Trophoblast cell (in vitro differentiated cells and primary cell): ENCODE data around the gene BPIFA1. TPM values are rescaled to one million over a fixed set of nuclear protein-coding genes. Genes with fewer than 3 reads are reported as not detected.

Experiments
- DNase-seq, 2 donors: peaks; one replicate each; pipeline ENCODE4 v3.0.0-alpha.2; 2016
- H2AFZ ChIP-seq: 2 replicates; pipeline ENCODE4 v1.6.1; 2013; ENCODE audit warnings: low read length, moderate library complexity, mild to moderate bottlenecking; ENCODE audit not compliant: insufficient read depth, poor library complexity
- H2AK5ac ChIP-seq: 2 replicates; pipeline ENCODE4 v1.6.1; 2013; ENCODE audit warnings: mild to moderate bottlenecking, low read length
- H2BK120ac ChIP-seq: 2 replicates; pipeline ENCODE4 v1.6.1; 2013; ENCODE audit warnings: low read length, mild to moderate bottlenecking, moderate library complexity; ENCODE audit not compliant: insufficient read depth, poor library complexity
- H2BK12ac ChIP-seq: 2 replicates; pipeline ENCODE4 v1.6.1; 2013; ENCODE audit warnings: mild to moderate bottlenecking, low read length, moderate library complexity
- H2BK5ac ChIP-seq: 2 replicates; pipeline ENCODE4 v1.6.1; 2013; ENCODE audit warnings: low read length, low read depth, moderate library complexity, mild to moderate bottlenecking; ENCODE audit not compliant: poor library complexity
- H3K14ac ChIP-seq: 2 replicates; pipeline ENCODE4 v1.6.1; 2013; ENCODE audit warnings: mild to moderate bottlenecking, low read length
- H3K18ac ChIP-seq: 2 replicates; pipeline ENCODE4 v1.6.1; 2013; ENCODE audit warnings: mild to moderate bottlenecking, low read length
- H3K23ac ChIP-seq: 2 replicates; pipeline ENCODE4 v1.6.1; 2013; ENCODE audit warnings: low read length
- H3K27ac ChIP-seq: 2 replicates; pipeline ENCODE4 v1.5.1; 2013; ENCODE audit warnings: low read depth, mild to moderate bottlenecking, inconsistent platforms, low read length, moderate library complexity
- H3K27me3 ChIP-seq: 2 replicates; pipeline ENCODE4 v1.6.1; 2013; ENCODE audit warnings: inconsistent platforms, mild to moderate bottlenecking, low read length, moderate library complexity; ENCODE audit not compliant: insufficient read depth
- H3K36me3 ChIP-seq, 2 experiments: 1 replicate in 1 of 2; 2 replicates in 1 of 2; pipeline ENCODE4 v1.6.1; 2013; ENCODE audit warnings: low read length in 2 of 2, mild to moderate bottlenecking in 2 of 2, moderate library complexity in 1 of 2; ENCODE audit not compliant: insufficient read depth in 2 of 2, control insufficient read depth in 1 of 2
- H3K4ac ChIP-seq: 2 replicates; pipeline ENCODE4 v1.6.1; 2013; ENCODE audit warnings: low read depth, mild to moderate bottlenecking, low read length, moderate library complexity
- H3K4me1 ChIP-seq, 2 experiments: 1 replicate in 1 of 2; 2 replicates in 1 of 2; pipeline ENCODE4 v1.6.1; 2013; ENCODE audit warnings: low read length in 2 of 2, mild to moderate bottlenecking in 2 of 2, moderate library complexity in 1 of 2; ENCODE audit not compliant: insufficient read depth in 2 of 2, control insufficient read depth in 1 of 2
- H3K4me2 ChIP-seq: 2 replicates; pipeline ENCODE4 v1.6.1; 2013; ENCODE audit warnings: inconsistent platforms, mild to moderate bottlenecking, low read length, moderate library complexity
- H3K4me3 ChIP-seq: 2 replicates; pipeline ENCODE4 v1.5.1; 2013; ENCODE audit warnings: mild to moderate bottlenecking, low read depth, low read length, inconsistent platforms
- H3K79me1 ChIP-seq: one replicate; pipeline ENCODE4 v1.6.1; 2013; ENCODE audit warnings: low read length
- H3K79me2 ChIP-seq: 2 replicates; pipeline ENCODE4 v1.6.1; 2013; ENCODE audit warnings: low read length, mild to moderate bottlenecking; ENCODE audit not compliant: control insufficient read depth, insufficient read depth, poor library complexity
- H3K9ac ChIP-seq: 2 replicates; pipeline ENCODE4 v1.6.1; 2013; ENCODE audit warnings: mild to moderate bottlenecking, low read length
- H3K9me3 ChIP-seq: 2 replicates; pipeline ENCODE4 v1.6.1; 2013; ENCODE audit warnings: low read depth, mild to moderate bottlenecking, control low read depth, inconsistent platforms, low read length; ENCODE audit not compliant: insufficient read depth
- H4K12ac ChIP-seq: 2 replicates; pipeline ENCODE4 v1.6.1; 2013; ENCODE audit warnings: low read depth, mild to moderate bottlenecking, low read length, moderate library complexity
- H4K8ac ChIP-seq: 2 replicates; pipeline ENCODE4 v1.6.1; 2013; ENCODE audit warnings: low read depth, mild to moderate bottlenecking, low read length, moderate library complexity
- H4K91ac ChIP-seq: one replicate; pipeline ENCODE4 v1.6.1; 2013; ENCODE audit warnings: low read depth, mild to moderate bottlenecking, low read length, moderate library complexity
- WGBS: extraction: QIAGEN DNeasy Blood & Tissue Kit; methylation state at CpG from one replicate; pipeline ENCODE4 v1.1.7; 2013; ENCODE audit warnings: missing lambda C conversion rate; ENCODE audit not compliant: insufficient read length, insufficient coverage; ENCODE audit errors: extremely low coverage; 5-methylcytosine and 5-hydroxymethylcytosine counted together
- polyA plus RNA-seq: library from polyadenylated mRNA; stranded (reverse); fragments of 200-250 nt; gene quantifications from 2 replicates; pipeline ENCODE4 v1.2.3, GENCODE V29; 2013

The BPIFA1 gene
- not detected in 2 replicates for polyA plus RNA-seq

DNA sequence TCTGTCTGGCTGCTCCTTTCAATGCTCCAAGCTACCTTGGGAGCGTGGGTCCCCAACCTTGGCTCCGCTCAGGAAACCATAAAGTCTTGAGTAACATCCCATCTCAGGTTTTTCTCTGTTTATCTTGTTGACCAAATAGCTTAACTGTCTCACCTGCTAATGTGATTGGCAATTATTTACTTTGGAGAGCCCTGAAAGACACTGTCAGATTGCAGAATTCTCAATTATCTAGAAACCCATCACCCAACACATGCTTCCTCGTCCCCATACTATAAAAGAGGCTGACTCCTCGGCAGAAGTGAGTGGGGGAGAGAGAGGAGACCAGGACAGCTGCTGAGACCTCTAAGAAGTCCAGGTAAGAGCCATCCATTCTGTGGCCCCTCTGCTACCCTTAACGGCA, at the start of gene BPIFA1:
BPIFA1 (plus strand) TSS at position 301 of the 400 bp plus-strand sequence. CDS start 1,716 bp downstream, outside the sequence.
- H4K12ac ChIP-seq, result no peak within 1 kb of the TSS
- no peak within 1 kb of the TSS for H3K4ac ChIP-seq
- H3K27ac ChIP-seq, result no peak within 1 kb of the TSS
- H2BK120ac ChIP-seq, result no peak within 1 kb of the TSS
- H2AK5ac ChIP-seq, result no peak within 1 kb of the TSS
- no peak within 1 kb of the TSS for H3K4me2 ChIP-seq
- H2AFZ ChIP-seq, result no peak within 1 kb of the TSS
- no peak within 1 kb of the TSS for H3K9ac ChIP-seq
- H3K36me3 ChIP-seq, result no peaks in the 10 kb centered on the region
- H3K4me3 ChIP-seq, result no peak within 1 kb of the TSS
- H3K9me3 ChIP-seq, result no peaks in the 10 kb centered on the region
- no peak within 1 kb of the TSS for H4K91ac ChIP-seq
- H3K23ac ChIP-seq, result no peak within 1 kb of the TSS
- no peak within 1 kb of the TSS for H2BK5ac ChIP-seq
- H2BK12ac ChIP-seq, result no peak within 1 kb of the TSS
- H3K4me1 ChIP-seq, result no peaks in the 10 kb centered on the region
- no peak within 1 kb of the TSS for H3K14ac ChIP-seq
- no peak within 1 kb of the TSS for H3K18ac ChIP-seq
- no peak within 1 kb of the TSS for H4K8ac ChIP-seq
- no peaks in the 10 kb centered on the region for H3K79me2 ChIP-seq
- no peaks in the 10 kb centered on the region for H3K79me1 ChIP-seq
- no CpG with 5 or more reads among the region's 5 CpGs for WGBS
- DNase-seq, result no peak
- no peaks in the 10 kb centered on the region for H3K27me3 ChIP-seq

DNA sequence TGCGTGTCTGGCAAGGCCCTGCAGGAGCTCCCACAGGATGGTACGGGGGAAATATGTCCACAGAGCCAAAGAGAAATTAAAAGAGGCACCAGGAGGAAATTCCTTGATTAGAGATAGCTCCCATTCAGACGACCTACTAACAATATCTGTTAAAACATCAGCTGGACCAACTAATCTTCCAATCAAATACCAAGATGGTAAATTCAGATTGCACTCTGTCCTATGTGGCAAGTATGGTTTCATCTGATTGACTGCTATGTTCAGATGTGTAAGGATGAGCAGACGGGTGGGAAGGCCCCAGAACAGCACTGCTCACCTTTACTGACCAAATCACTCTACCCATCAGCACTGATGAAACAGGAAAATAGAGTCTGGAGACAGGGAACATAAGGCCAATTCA, 48.3 kb upstream of the BPIFA1 start:
- H4K12ac ChIP-seq, result no peak overlapping the region
- no peak overlapping the region for H3K18ac ChIP-seq
- no peaks in the 10 kb centered on the region for H3K27me3 ChIP-seq
- no peak overlapping the region for H3K4ac ChIP-seq
- no peak overlapping the region for H4K8ac ChIP-seq
- no peaks in the 10 kb centered on the region for H3K79me1 ChIP-seq
- no CpG with 5 or more reads among the region's 4 CpGs for WGBS
- no peak overlapping the region for H3K4me2 ChIP-seq
- no peak overlapping the region for H3K9ac ChIP-seq
- no peak overlapping the region for H2AK5ac ChIP-seq
- H3K79me2 ChIP-seq, result no peaks in the 10 kb centered on the region
- H3K9me3 ChIP-seq, result no peaks in the 10 kb centered on the region
- H3K4me1 ChIP-seq, result no peaks in the 10 kb centered on the region
- no peak overlapping the region for H4K91ac ChIP-seq
- no peak overlapping the region for H3K14ac ChIP-seq
- no peak overlapping the region for H2BK5ac ChIP-seq
- no peak overlapping the region for H2BK120ac ChIP-seq
- no peak overlapping the region for H2AFZ ChIP-seq
- no peak overlapping the region for H2BK12ac ChIP-seq
- no peak overlapping the region for H3K27ac ChIP-seq
- no peak overlapping the region for H3K23ac ChIP-seq
- no peaks in the 10 kb centered on the region for H3K36me3 ChIP-seq
- H3K4me3 ChIP-seq, result no peak overlapping the region
- DNase-seq, result peak; percentile 73 to 88

DNA sequence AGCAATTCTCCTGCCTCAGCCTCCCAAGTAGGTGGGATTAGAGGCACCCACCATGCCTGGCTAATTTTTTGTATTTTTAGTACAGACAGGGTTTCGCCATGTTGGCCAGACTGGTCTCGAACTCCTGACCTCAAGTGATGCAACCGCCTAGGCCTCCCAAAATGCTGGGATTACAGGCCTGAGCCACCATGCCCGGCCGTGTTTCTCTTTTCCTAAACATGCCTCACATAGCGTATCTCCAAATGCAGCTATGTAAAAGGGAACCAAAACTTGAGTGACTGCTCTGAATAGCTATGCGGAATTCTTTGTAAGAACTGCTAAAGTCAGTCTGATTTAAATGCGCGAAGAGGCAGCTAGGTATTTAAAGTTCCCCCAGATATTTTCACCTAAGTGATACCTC, 47.4 kb upstream of the BPIFA1 start:
- H3K4ac ChIP-seq, result no peak overlapping the region
- no peak overlapping the region for H3K23ac ChIP-seq
- DNase-seq, result peak; percentile 67 to 76
- no peak overlapping the region for H3K9ac ChIP-seq
- H3K4me1 ChIP-seq, result no peaks in the 10 kb centered on the region
- H4K91ac ChIP-seq, result no peak overlapping the region
- no peaks in the 10 kb centered on the region for H3K9me3 ChIP-seq
- no peaks in the 10 kb centered on the region for H3K27me3 ChIP-seq
- no peak overlapping the region for H3K27ac ChIP-seq
- H3K4me3 ChIP-seq, result no peak overlapping the region
- no peak overlapping the region for H2BK5ac ChIP-seq
- no peak overlapping the region for H3K4me2 ChIP-seq
- no peak overlapping the region for H2AK5ac ChIP-seq
- no peak overlapping the region for H2BK120ac ChIP-seq
- H4K12ac ChIP-seq, result no peak overlapping the region
- no peaks in the 10 kb centered on the region for H3K79me2 ChIP-seq
- no peak overlapping the region for H4K8ac ChIP-seq
- H2BK12ac ChIP-seq, result no peak overlapping the region
- WGBS, result no CpG with 5 or more reads among the region's 9 CpGs
- no peaks in the 10 kb centered on the region for H3K36me3 ChIP-seq
- H2AFZ ChIP-seq, result no peak overlapping the region
- H3K14ac ChIP-seq, result no peak overlapping the region
- no peaks in the 10 kb centered on the region for H3K79me1 ChIP-seq
- H3K18ac ChIP-seq, result no peak overlapping the region

DNA sequence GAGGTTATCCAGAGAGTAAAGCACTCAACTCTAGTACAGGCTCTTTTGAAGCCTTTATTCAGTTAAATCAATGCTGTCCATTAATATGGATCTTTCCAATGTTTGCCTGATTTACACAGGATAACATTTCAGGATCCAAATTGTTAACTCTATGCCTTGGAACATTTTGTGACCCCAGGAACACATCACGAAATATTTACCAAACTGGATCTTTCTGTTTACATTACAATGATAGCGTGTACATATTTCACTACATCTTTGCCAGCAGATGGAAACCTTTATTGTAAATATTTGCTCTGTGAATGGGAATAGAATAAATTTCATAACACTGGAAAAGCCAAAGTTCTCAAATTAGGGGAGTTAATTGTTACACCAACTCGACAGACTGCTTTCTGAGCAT, 44.3 kb upstream of the BPIFA1 start:
- H2BK12ac ChIP-seq, result no peak overlapping the region
- H3K4me3 ChIP-seq, result no peak overlapping the region
- H3K14ac ChIP-seq, result no peak overlapping the region
- no peaks in the 10 kb centered on the region for H3K79me1 ChIP-seq
- H2BK120ac ChIP-seq, result no peak overlapping the region
- H3K27me3 ChIP-seq, result no peaks in the 10 kb centered on the region
- no peaks in the 10 kb centered on the region for H3K9me3 ChIP-seq
- H2AK5ac ChIP-seq, result no peak overlapping the region
- no CpG with 5 or more reads among the region's 3 CpGs for WGBS
- no peak overlapping the region for H2AFZ ChIP-seq
- no peak overlapping the region for H4K8ac ChIP-seq
- no peak overlapping the region for H3K27ac ChIP-seq
- no peak overlapping the region for H4K12ac ChIP-seq
- H3K18ac ChIP-seq, result no peak overlapping the region
- no peak overlapping the region for H3K4ac ChIP-seq
- H3K4me2 ChIP-seq, result no peak overlapping the region
- H4K91ac ChIP-seq, result no peak overlapping the region
- H2BK5ac ChIP-seq, result no peak overlapping the region
- DNase-seq, result no peak
- H3K23ac ChIP-seq, result no peak overlapping the region
- no peak overlapping the region for H3K9ac ChIP-seq
- no peaks in the 10 kb centered on the region for H3K79me2 ChIP-seq
- H3K4me1 ChIP-seq, result no peaks in the 10 kb centered on the region
- H3K36me3 ChIP-seq, result no peaks in the 10 kb centered on the region
